HEK293 (cell line): ENCODE results near the gene THG1L.

ENCODE experiments used
- CTCF ChIA-PET: fragments of 350-600 bp; formaldehyde crosslinking; extraction: SDS; loops from one replicate; lab custom pipeline; 2021; ENCODE audit warnings: antibody characterized with exemption; lab: Yijun Ruan, JAX
- POLR2A ChIA-PET: fragments of 300-600 bp; formaldehyde crosslinking; extraction: SDS; loops from one replicate; lab custom pipeline; 2020; ENCODE audit warnings: antibody characterized with exemption, inconsistent platforms; lab: Yijun Ruan, JAX
- H3K27ac ChIP-seq: fragments of 200-500 bp; sonication (Bioruptor generic); 2 replicates; pipeline ENCODE4 v1.5.1; 2014; ENCODE audit warnings: low read depth, low read length, control low read depth, inconsistent platforms; ENCODE audit errors: extremely low read depth
- H3K36me3 ChIP-seq, 2 experiments: fragments of 200-500 bp in 1 of 2; sonication (Bioruptor generic) in 1 of 2; 1 replicate in 1 of 2; 2 replicates in 1 of 2; pipeline ENCODE4 v1.5.1; 2014 to 2017; ENCODE audit warnings: inconsistent platforms in 2 of 2, low read length in 2 of 2; ENCODE audit not compliant: control insufficient read depth in 2 of 2, insufficient read depth in 1 of 2
- H3K4me1 ChIP-seq: fragments of 200-500 bp; sonication (Bioruptor generic); 2 replicates; pipeline ENCODE4 v1.5.1; 2014; ENCODE audit warnings: mild to moderate bottlenecking, low read length, inconsistent platforms; ENCODE audit not compliant: control insufficient read depth, insufficient read depth
- H3K4me3 ChIP-seq: 2 replicates; pipeline ENCODE4 v1.5.1; 2011; ENCODE audit warnings: low read depth, mild to moderate bottlenecking, control low read depth, low read length, moderate library complexity
- H3K9me3 ChIP-seq: fragments of 200-500 bp; sonication (Bioruptor generic); 2 replicates; pipeline ENCODE4 v1.5.1; 2014; ENCODE audit warnings: low read depth, low read length, inconsistent platforms; ENCODE audit not compliant: control insufficient read depth, insufficient read depth
- FEZF1 ChIP-seq: fragments of 450-650 bp; formaldehyde crosslinking; IDR thresholded peaks from 2 replicates; pipeline ENCODE4 v1.5.1; 2016; ENCODE audit warnings: missing biosample characterization, missing genetic modification characterization
- GFI1B ChIP-seq: fragments of 450-650 bp; formaldehyde crosslinking; IDR thresholded peaks from 2 replicates; pipeline ENCODE4 v1.5.1; 2016; ENCODE audit warnings: missing biosample characterization, missing genetic modification characterization
- KLF9 ChIP-seq: fragments of 450-650 bp; formaldehyde crosslinking; IDR thresholded peaks from 2 replicates; pipeline ENCODE4 v1.5.1; 2016; ENCODE audit warnings: missing biosample characterization, missing genetic modification characterization, low read depth
- WT1 ChIP-seq: fragments of 450-650 bp; formaldehyde crosslinking; IDR thresholded peaks from 2 replicates; pipeline ENCODE4 v1.5.1; 2016; ENCODE audit warnings: missing biosample characterization, missing genetic modification characterization
- ZBTB1 ChIP-seq: fragments of 450-650 bp; formaldehyde crosslinking; IDR thresholded peaks from 2 replicates; pipeline ENCODE4 v1.5.1; 2016; ENCODE audit warnings: missing biosample characterization, missing genetic modification characterization
- ZBTB21 ChIP-seq: fragments of 450-650 bp; formaldehyde crosslinking; IDR thresholded peaks from 2 replicates; pipeline ENCODE4 v1.5.1; 2017; ENCODE audit warnings: missing biosample characterization, missing genetic modification characterization
- ZBTB7A ChIP-seq: fragments of 450-650 bp; formaldehyde crosslinking; IDR thresholded peaks from 2 replicates; pipeline ENCODE4 v1.5.1; 2016; ENCODE audit warnings: low read depth, missing biosample characterization, missing genetic modification characterization
- ZNF121 ChIP-seq: fragments of 450-650 bp; formaldehyde crosslinking; IDR thresholded peaks from 2 replicates; pipeline ENCODE4 v1.5.1; 2016; ENCODE audit warnings: missing biosample characterization, missing genetic modification characterization
- ZNF146 ChIP-seq: fragments of 450-650 bp; formaldehyde crosslinking; IDR thresholded peaks from 2 replicates; pipeline ENCODE4 v1.5.1; 2016; ENCODE audit warnings: missing biosample characterization, missing genetic modification characterization
- ZNF202 ChIP-seq: fragments of 450-650 bp; formaldehyde crosslinking; IDR thresholded peaks from 2 replicates; pipeline ENCODE4 v1.5.1; 2016; ENCODE audit warnings: missing biosample characterization, missing genetic modification characterization, borderline replicate concordance
- ZNF324 ChIP-seq: fragments of 450-650 bp; formaldehyde crosslinking; IDR thresholded peaks from 2 replicates; pipeline ENCODE4 v1.5.1; 2016; ENCODE audit warnings: missing biosample characterization, missing genetic modification characterization
- ZNF335 ChIP-seq: fragments of 450-650 bp; formaldehyde crosslinking; conservative IDR thresholded peaks from 2 replicates; pipeline ENCODE4 v1.5.1; 2016; ENCODE audit warnings: missing biosample characterization, missing genetic modification characterization
- ZNF341 ChIP-seq: fragments of 450-650 bp; formaldehyde crosslinking; IDR thresholded peaks from 2 replicates; pipeline ENCODE4; 2016; ENCODE audit warnings: low read depth, missing biosample characterization, missing genetic modification characterization
- ZNF350 ChIP-seq: fragments of 450-650 bp; formaldehyde crosslinking; IDR thresholded peaks from 2 replicates; pipeline ENCODE4 v1.5.0; 2017; ENCODE audit warnings: missing biosample characterization, mild to moderate bottlenecking, missing genetic modification characterization
- ZNF514 ChIP-seq: fragments of 450-650 bp; formaldehyde crosslinking; IDR thresholded peaks from 2 replicates; pipeline ENCODE4 v1.5.1; 2016; ENCODE audit warnings: missing biosample characterization, missing genetic modification characterization
- ZNF571 ChIP-seq: fragments of 450-650 bp; formaldehyde crosslinking; IDR thresholded peaks from 2 replicates; pipeline ENCODE4 v1.5.0; 2017; ENCODE audit warnings: missing biosample characterization, missing genetic modification characterization
- ZNF585B ChIP-seq: fragments of 450-650 bp; formaldehyde crosslinking; IDR thresholded peaks from 2 replicates; pipeline ENCODE4 v1.5.1; 2016; ENCODE audit warnings: missing biosample characterization, missing genetic modification characterization
- ZNF610 ChIP-seq: fragments of 450-650 bp; formaldehyde crosslinking; IDR thresholded peaks from 2 replicates; pipeline ENCODE4 v1.5.1; 2016; ENCODE audit warnings: missing biosample characterization, missing genetic modification characterization, borderline replicate concordance
- ZXDB ChIP-seq: fragments of 450-650 bp; formaldehyde crosslinking; IDR thresholded peaks from 2 replicates; pipeline ENCODE4 v1.5.1; 2016; ENCODE audit warnings: missing biosample characterization, missing genetic modification characterization
- TF ChIP-seq, protein P1 (sequence below): fragments of 450-650 bp; formaldehyde crosslinking; IDR thresholded peaks from 2 replicates; pipeline ENCODE4 v1.5.1; 2016; ENCODE audit warnings: missing biosample characterization, missing genetic modification characterization
- TF ChIP-seq, protein P2 (sequence below): fragments of 450-650 bp; formaldehyde crosslinking; IDR thresholded peaks from 2 replicates; pipeline ENCODE4 v1.5.1; 2016; ENCODE audit warnings: missing biosample characterization, missing genetic modification characterization
- TF ChIP-seq, protein P3 (sequence below): fragments of 450-650 bp; formaldehyde crosslinking; optimal IDR thresholded peaks from 2 replicates; pipeline ENCODE3; 2016; ENCODE audit warnings: missing biosample characterization, mild to moderate bottlenecking, missing genetic modification characterization

Gene THG1L

DNA sequence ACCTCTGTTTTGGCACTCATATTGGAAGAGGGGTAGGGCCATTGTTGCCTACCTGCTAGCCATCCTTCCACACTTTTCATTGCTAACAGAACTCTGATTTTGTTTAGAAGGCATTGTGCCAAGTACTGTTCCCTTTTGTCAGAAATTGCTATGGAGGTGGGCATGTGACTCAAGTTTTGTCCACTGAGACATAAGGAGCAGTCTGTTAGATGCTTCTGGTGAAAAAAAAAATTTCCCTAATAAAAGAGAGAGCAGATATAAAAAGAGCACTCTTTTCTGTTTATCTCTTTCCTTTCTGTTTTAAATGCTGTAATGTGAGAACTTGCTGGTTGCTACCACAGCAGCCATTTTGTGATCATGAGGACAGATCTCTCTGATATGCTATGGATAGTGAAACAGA lies 21.9 kb upstream of the THG1L start:
- Histone ChIP-seq H3K27ac (no peak overlapping the region), H3K9me3 (no peaks in the 10 kb centered on the region), H3K4me3 (no peak overlapping the region), H3K36me3 (no peaks in the 10 kb centered on the region), H3K4me1 (no peaks in the 10 kb centered on the region)
- ChIA-PET POLR2A (no interaction called here), CTCF (interaction anchor here (1.2 kb wide), 1 partner anchor 9 kb away, joined by 5 read pairs; no protein-coding TSS in a partner anchor)
- TF ChIP-seq KLF9 (tag by site-specific recombination), result no peak
- no peak for TF ChIP-seq ZNF341 (tag by site-specific recombination)
- no peak for TF ChIP-seq ZBTB1
- TF ChIP-seq ZNF146 (tag by site-specific recombination), result no peak
- no peak for TF ChIP-seq ZBTB7A (tag by site-specific recombination)
- TF ChIP-seq, protein P1, sequence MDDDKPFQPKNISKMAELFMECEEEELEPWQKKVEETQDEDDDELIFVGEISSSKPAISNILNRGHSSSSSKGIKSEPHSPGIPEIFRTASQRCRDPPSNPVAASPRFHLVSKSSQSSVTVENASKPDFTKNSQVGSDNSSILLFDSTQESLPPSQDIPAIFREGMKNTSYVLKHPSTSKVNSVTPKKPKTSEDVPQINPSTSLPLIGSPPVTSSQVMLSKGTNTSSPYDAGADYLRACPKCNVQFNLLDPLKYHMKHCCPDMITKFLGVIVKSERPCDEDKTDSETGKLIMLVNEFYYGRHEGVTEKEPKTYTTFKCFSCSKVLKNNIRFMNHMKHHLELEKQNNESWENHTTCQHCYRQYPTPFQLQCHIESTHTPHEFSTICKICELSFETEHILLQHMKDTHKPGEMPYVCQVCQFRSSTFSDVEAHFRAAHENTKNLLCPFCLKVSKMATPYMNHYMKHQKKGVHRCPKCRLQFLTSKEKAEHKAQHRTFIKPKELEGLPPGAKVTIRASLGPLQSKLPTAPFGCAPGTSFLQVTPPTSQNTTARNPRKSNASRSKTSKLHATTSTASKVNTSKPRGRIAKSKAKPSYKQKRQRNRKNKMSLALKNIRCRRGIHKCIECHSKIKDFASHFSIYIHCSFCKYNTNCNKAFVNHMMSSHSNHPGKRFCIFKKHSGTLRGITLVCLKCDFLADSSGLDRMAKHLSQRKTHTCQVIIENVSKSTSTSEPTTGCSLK (tag by site-specific recombination), result no peak
- no peak for TF ChIP-seq GFI1B (tag by site-specific recombination)
- TF ChIP-seq, protein P2, sequence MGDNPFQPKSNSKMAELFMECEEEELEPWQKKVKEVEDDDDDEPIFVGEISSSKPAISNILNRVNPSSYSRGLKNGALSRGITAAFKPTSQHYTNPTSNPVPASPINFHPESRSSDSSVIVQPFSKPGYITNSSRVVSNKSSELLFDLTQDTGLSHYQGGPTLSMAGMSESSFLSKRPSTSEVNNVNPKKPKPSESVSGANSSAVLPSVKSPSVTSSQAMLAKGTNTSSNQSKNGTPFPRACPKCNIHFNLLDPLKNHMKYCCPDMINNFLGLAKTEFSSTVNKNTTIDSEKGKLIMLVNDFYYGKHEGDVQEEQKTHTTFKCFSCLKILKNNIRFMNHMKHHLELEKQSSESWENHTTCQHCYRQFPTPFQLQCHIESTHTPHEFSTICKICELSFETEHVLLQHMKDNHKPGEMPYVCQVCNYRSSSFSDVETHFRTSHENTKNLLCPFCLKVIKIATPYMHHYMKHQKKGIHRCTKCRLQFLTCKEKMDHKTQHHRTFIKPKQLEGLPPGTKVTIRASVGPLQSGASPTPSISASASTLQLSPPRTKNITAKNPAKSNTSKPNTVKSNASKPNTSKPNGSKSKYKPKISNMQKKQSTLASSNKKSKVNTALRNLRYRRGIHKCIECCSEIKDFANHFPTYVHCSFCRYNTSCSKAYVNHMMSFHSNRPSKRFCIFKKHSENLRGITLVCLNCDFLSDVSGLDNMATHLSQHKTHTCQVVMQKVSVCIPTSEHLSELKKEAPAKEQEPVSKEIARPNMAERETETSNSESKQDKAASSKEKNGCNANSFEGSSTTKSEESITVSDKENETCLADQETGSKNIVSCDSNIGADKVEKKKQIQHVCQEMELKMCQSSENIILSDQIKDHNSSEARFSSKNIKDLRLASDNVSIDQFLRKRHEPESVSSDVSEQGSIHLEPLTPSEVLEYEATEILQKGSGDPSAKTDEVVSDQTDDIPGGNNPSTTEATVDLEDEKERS (tag by site-specific recombination), result no peak
- TF ChIP-seq ZNF202 (tag by site-specific recombination), result no peak
- TF ChIP-seq ZXDB (tag by site-specific recombination), result no peak

- ChIA-PET POLR2A (no interaction called here), CTCF (no interaction called here)
- H3K9me3 ChIP-seq, result no peaks in the 10 kb centered on the region
- H3K4me3 ChIP-seq, result no peak overlapping the region
- no peaks in the 10 kb centered on the region for H3K4me1 ChIP-seq
- no peak for TF ChIP-seq ZNF324 (tag by site-specific recombination)
- no peak for TF ChIP-seq ZNF350 (tag by site-specific recombination)
- TF ChIP-seq ZNF335 (tag by site-specific recombination), result no peak
- TF ChIP-seq ZNF121 (tag by site-specific recombination), result no peak
- TF ChIP-seq WT1 (tag by site-specific recombination), result no peak
- TF ChIP-seq, protein P3, sequence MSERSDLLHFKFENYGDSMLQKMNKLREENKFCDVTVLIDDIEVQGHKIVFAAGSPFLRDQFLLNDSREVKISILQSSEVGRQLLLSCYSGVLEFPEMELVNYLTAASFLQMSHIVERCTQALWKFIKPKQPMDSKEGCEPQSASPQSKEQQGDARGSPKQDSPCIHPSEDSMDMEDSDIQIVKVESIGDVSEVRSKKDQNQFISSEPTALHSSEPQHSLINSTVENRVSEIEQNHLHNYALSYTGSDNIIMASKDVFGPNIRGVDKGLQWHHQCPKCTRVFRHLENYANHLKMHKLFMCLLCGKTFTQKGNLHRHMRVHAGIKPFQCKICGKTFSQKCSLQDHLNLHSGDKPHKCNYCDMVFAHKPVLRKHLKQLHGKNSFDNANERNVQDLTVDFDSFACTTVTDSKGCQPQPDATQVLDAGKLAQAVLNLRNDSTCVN, result no peak
- no peak for TF ChIP-seq ZNF610 (tag by site-specific recombination)
- no peak for TF ChIP-seq ZNF585B (tag by site-specific recombination)
- TF ChIP-seq ZNF571 (tag by site-specific recombination), result no peak
- no peak for TF ChIP-seq ZNF514 (tag by site-specific recombination)
- no peak for TF ChIP-seq FEZF1 (tag by site-specific recombination)
- TF ChIP-seq ZBTB21 (tag by site-specific recombination), result no peak
- H3K36me3 ChIP-seq, result no peaks in the 10 kb centered on the region
- no peak overlapping the region for H3K27ac ChIP-seq
Measured at GRCh38 chr5:157710431-157710830, 20.8 kb upstream of the THG1L start.
